B cell (primary cell): ENCODE data around the gene CFAP74. TPM values are rescaled to one million over a fixed set of nuclear protein-coding genes. Genes with fewer than 3 reads are reported as not detected.

Experiments
- ATAC-seq: fragments of 200-7000 bp; cut with Tn5 transposase; one replicate; pipeline ENCODE4 v1.10.0; 2021; ENCODE audit warnings: low read depth, mild to moderate bottlenecking, moderate number of reproducible peaks, moderate library complexity
- CTCF ChIA-PET: fragments of 350-600 bp; sonication (Branson Sonifier 250); formaldehyde crosslinking; loops from one replicate; lab custom pipeline; 2021; ENCODE audit warnings: antibody characterized with exemption, inconsistent platforms; lab: Charles Lee
- POLR2A ChIA-PET: fragments of 350-600 bp; sonication (Branson Sonifier 250); formaldehyde crosslinking; loops from one replicate; lab custom pipeline; 2021; ENCODE audit warnings: antibody characterized with exemption; lab: Charles Lee
- DNase-seq: peaks from one replicate; pipeline ENCODE4 v3.0.0; 2013
- H2AFZ ChIP-seq: 2 replicates; pipeline ENCODE4 v1.6.1; 2012; ENCODE audit warnings: mild to moderate bottlenecking, low read depth, low read length; ENCODE audit not compliant: insufficient read depth, poor library complexity, severe bottlenecking
- H3K27ac ChIP-seq, 2 donors: 1 replicate in 1 of 2; 2 replicates in 1 of 2; pipeline ENCODE4 v1.5.1; 2012 to 2013; ENCODE audit warnings: low read length in 2 of 2, mild to moderate bottlenecking in 2 of 2, moderate library complexity in 1 of 2
- H3K27me3 ChIP-seq, 4 experiments: fragments of 200-600 bp in 1 of 4; sonication (generic) in 1 of 4; replicated peaks in 1 of 4; 1 replicate in 2 of 4; 2 replicates in 2 of 4; pipeline versions ENCODE4 v1.6.1 to v1.7.0; 2013 to 2016; ENCODE audit warnings: low read length in 3 of 4, mild to moderate bottlenecking in 2 of 4, mixed read lengths in 1 of 4, moderate library complexity in 1 of 4; ENCODE audit not compliant: insufficient read depth in 4 of 4, control insufficient read depth in 3 of 4; ENCODE audit errors: control extremely low read depth in 1 of 4
- H3K36me3 ChIP-seq, 2 experiments: replicated peaks in 1 of 2; 1 replicate in 1 of 2; 2 replicates in 1 of 2; pipeline versions ENCODE4 v1.6.1 to v1.7.1; 2013; ENCODE audit warnings: low read length in 1 of 2; ENCODE audit not compliant: insufficient read depth in 2 of 2, control insufficient read depth in 1 of 2; ENCODE audit errors: control extremely low read depth in 1 of 2, extremely low read depth in 1 of 2
- H3K4me1 ChIP-seq, 2 donors: fragments of 200-600 bp in 1 of 2; sonication (generic) in 1 of 2; 1 replicate in 1 of 2; 2 replicates in 1 of 2; pipeline versions ENCODE4 v1.5.1 to v1.6.1; 2013 to 2017; ENCODE audit warnings: low read length in 2 of 2; ENCODE audit not compliant: control insufficient read depth in 2 of 2, insufficient read depth in 2 of 2
- H3K4me2 ChIP-seq: replicated peaks from 2 replicates; pipeline ENCODE3; 2012; ENCODE audit warnings: mild to moderate bottlenecking, low read depth, low read length; ENCODE audit not compliant: poor library complexity, severe bottlenecking
- H3K4me3 ChIP-seq, 5 experiments: fragments of 200-600 bp in 1 of 5; sonication (generic) in 1 of 5; 1 replicate in 3 of 5; 2 replicates in 2 of 5; pipeline versions ENCODE4 v1.5.1 to v1.7.0; 2011 to 2016; ENCODE audit warnings: low read length in 4 of 5, mild to moderate bottlenecking in 4 of 5, low read depth in 2 of 5, control low read depth in 1 of 5, moderate library complexity in 1 of 5; ENCODE audit not compliant: insufficient read depth in 1 of 5; ENCODE audit errors: control extremely low read depth in 1 of 5, extremely low read depth in 1 of 5
- H3K79me2 ChIP-seq: fragments of 200-600 bp; sonication (generic); one replicate; pipeline ENCODE4 v1.6.0; 2016; ENCODE audit warnings: low read length; ENCODE audit not compliant: control insufficient read depth, insufficient read depth
- H3K9ac ChIP-seq: fragments of 200-600 bp; sonication (generic); 2 replicates; pipeline ENCODE4 v1.6.1; 2017; ENCODE audit warnings: mild to moderate bottlenecking, low read length, moderate library complexity
- H3K9me3 ChIP-seq, 3 donors: one replicate each; pipeline versions ENCODE4 v1.6.1 to v1.7.1; 2013; ENCODE audit warnings: low read length in 2 of 3; ENCODE audit not compliant: control insufficient read depth in 2 of 3, insufficient read depth in 1 of 3; ENCODE audit errors: control extremely low read depth in 1 of 3
- H4K20me1 ChIP-seq: 2 replicates; pipeline ENCODE4 v1.6.0; 2012; ENCODE audit warnings: mild to moderate bottlenecking, low read length; ENCODE audit not compliant: insufficient read depth, control insufficient read depth, poor library complexity, severe bottlenecking
- H3K27ac Mint-ChIP-seq: one replicate; pipeline ENCODE4 v1.8.0; 2021; ENCODE audit warnings: mixed read lengths
- H3K27me3 Mint-ChIP-seq: one replicate; pipeline ENCODE4 v1.8.0; 2021; ENCODE audit warnings: mixed read lengths
- H3K4me1 Mint-ChIP-seq: one replicate; pipeline ENCODE4 v1.8.0; 2021; ENCODE audit warnings: mixed read lengths
- H3K4me3 Mint-ChIP-seq: one replicate; pipeline ENCODE4 v1.8.0; 2021; ENCODE audit warnings: mixed read lengths
- H3K9me3 Mint-ChIP-seq: one replicate; pipeline ENCODE4 v1.8.0; 2022; ENCODE audit warnings: mixed read lengths; ENCODE audit not compliant: insufficient read depth
- EZH2 ChIP-seq: IDR thresholded peaks from 2 replicates; pipeline ENCODE4 v1.6.1; 2012; ENCODE audit warnings: borderline replicate concordance, low read depth, mild to moderate bottlenecking, moderate library complexity, low read length; ENCODE audit not compliant: insufficient read depth, poor library complexity, severe bottlenecking
- WGBS: methylation state at CpG from one replicate; pipeline ENCODE4 v1.1.5; 2013; ENCODE audit warnings: missing lambda C conversion rate; ENCODE audit not compliant: insufficient coverage; 5-methylcytosine and 5-hydroxymethylcytosine counted together
- intact Hi-C: fragments of 100-400 bp; cut with micrococcal nuclease; formaldehyde crosslinking; loops from one replicate; pipeline ENCODE4 v1.10.0; 2022
- polyA plus RNA-seq: library from polyadenylated mRNA; depleted of rRNA; stranded (reverse); fragments of >200 nt; gene quantifications from 2 replicates; pipeline ENCODE4 v1.2.3, GENCODE V29; 2012
- total RNA-seq, 2 donors: library from RNA; stranded (reverse); fragments of 120-200 nt in 1 of 2; gene quantifications; 1 replicate in 1 of 2; 2 replicates in 1 of 2; pipeline versions ENCODE4 v1.2.3 to v1.2.4, GENCODE V29; 2013 to 2022
- TF ChIP-seq, protein P1 (sequence below): fragments of 200-600 bp; IDR thresholded peaks from one replicate; pipeline ENCODE4 v1.8.0; 2022; ENCODE audit warnings: antibody characterized with exemption, mild to moderate bottlenecking

CFAP74 gene
- total and polyA plus RNA-seq, 2 donors (not counting 1 experiment from before 2014, with no cell fraction given), result not detected

DNA sequence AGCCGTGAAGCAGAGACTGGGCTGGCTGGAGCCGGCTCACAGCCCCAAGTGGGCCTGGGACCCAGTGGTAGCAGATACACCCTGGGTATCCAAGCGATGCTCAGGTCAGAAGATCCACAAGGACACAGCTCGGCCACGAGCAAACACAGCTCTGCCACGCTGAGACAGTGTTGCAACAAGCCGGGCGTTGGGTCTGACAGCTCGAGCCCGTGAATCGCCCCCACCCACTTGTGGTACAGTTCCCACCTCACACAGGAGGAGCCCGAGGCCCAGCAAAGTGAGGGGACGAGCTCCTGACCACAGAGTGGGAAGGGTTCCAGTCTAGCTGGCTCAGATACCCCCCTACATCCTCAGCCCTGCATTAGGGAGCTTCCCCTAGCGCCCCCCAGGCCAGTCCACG is 37.7 kb upstream of the CFAP74 start:
- Histone ChIP-seq H3K4me2 (no peak overlapping the region), H3K27me3 (peaks cover 0 to 18% (median 5%) of the 10 kb centered on the region in 4 experiments), H3K9ac (no peak overlapping the region), H3K4me3 (no peak overlapping the region), H3K27ac (no peak overlapping the region), H3K36me3 (no peaks in the 10 kb centered on the region), H3K4me1 (peaks cover 11 to 15% of the 10 kb centered on the region in 2 donors), H4K20me1 (no peaks in the 10 kb centered on the region), H3K79me2 (no peaks in the 10 kb centered on the region), H2AFZ (no peak overlapping the region), H3K9me3 (peaks cover 0 to 7% (median 0%) of the 10 kb centered on the region in 3 donors)
- H3K27ac Mint-ChIP-seq, result no peak overlapping the region
- H3K27me3 Mint-ChIP-seq, result peaks cover 11% of the 10 kb centered on the region
- H3K9me3 Mint-ChIP-seq, result no peaks in the 10 kb centered on the region
- no peak for ATAC-seq
- CTCF ChIA-PET, result no interaction called here
- WGBS, result 78% methylated on average over 15 of the region's 15 CpGs
- no peak for TF ChIP-seq EZH2
- TF ChIP-seq, protein P1, sequence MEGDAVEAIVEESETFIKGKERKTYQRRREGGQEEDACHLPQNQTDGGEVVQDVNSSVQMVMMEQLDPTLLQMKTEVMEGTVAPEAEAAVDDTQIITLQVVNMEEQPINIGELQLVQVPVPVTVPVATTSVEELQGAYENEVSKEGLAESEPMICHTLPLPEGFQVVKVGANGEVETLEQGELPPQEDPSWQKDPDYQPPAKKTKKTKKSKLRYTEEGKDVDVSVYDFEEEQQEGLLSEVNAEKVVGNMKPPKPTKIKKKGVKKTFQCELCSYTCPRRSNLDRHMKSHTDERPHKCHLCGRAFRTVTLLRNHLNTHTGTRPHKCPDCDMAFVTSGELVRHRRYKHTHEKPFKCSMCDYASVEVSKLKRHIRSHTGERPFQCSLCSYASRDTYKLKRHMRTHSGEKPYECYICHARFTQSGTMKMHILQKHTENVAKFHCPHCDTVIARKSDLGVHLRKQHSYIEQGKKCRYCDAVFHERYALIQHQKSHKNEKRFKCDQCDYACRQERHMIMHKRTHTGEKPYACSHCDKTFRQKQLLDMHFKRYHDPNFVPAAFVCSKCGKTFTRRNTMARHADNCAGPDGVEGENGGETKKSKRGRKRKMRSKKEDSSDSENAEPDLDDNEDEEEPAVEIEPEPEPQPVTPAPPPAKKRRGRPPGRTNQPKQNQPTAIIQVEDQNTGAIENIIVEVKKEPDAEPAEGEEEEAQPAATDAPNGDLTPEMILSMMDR, result no peak
- peaks cover 13% of the 10 kb centered on the region for H3K4me1 Mint-ChIP-seq
- intact Hi-C loops, result no loop called here
- POLR2A ChIA-PET, result no interaction called here
- no peak overlapping the region for H3K4me3 Mint-ChIP-seq
- DNase-seq, result no peak

DNA sequence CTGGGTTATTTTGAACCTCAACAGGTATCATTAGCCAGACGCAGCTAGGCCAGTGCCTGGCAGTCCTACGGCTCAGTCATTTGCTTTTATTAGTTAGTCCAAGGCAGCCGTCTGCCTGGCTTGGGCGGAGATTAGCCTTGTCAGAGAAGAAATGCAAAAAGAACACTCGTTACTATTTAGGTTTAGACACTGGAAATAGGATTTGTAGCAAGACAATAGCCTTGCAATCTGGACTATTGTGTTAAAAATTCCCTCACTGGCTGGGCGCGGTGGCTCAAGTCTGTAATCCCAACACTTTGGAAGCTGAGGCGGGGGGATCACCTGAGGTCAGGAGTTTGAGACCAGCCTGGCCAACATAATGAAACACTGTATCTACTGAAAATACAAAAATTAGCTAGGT is 35.7 kb upstream of the CFAP74 start:
- H4K20me1 ChIP-seq, result no peaks in the 10 kb centered on the region
- no peaks in the 10 kb centered on the region for H3K36me3 ChIP-seq
- H3K27me3 ChIP-seq, result peaks cover 0 to 3% (median 0%) of the 10 kb centered on the region in 4 experiments
- Mint-ChIP-seq H3K4me3 (no peak overlapping the region), H3K9me3 (no peaks in the 10 kb centered on the region), H3K27ac (no peak overlapping the region), H3K27me3 (peaks cover 5% of the 10 kb centered on the region), H3K4me1 (peaks cover 4% of the 10 kb centered on the region)
- no peaks in the 10 kb centered on the region for H3K79me2 ChIP-seq
- ChIA-PET POLR2A (no interaction called here), CTCF (no interaction called here)
- H3K4me2 ChIP-seq, result no peak overlapping the region
- ATAC-seq (no peak), DNase-seq (no peak)
- peaks cover 0 to 4% (median 0%) of the 10 kb centered on the region in 3 donors for H3K9me3 ChIP-seq
- no peak overlapping the region for H3K9ac ChIP-seq
- H3K4me1 ChIP-seq, result peaks cover 0 to under 1% of the 10 kb centered on the region in 2 donors
- intact Hi-C loops, result no loop called here
- WGBS, result 93% methylated on average over 8 of the region's 8 CpGs
- no peak overlapping the region for H3K27ac ChIP-seq
- H2AFZ ChIP-seq, result no peak overlapping the region
- no peak for TF ChIP-seq EZH2
- TF ChIP-seq, protein P1, result no peak
- no peak overlapping the region for H3K4me3 ChIP-seq
